ENCODE data around the gene COX4I1.

COX4I1 gene

GRCh38 chr16:85767531-85767930 is 32.0 kb upstream of the COX4I1 start:
- DNase-seq (ENCODE audit: low read depth): no peak

- DNase-seq (ENCODE audit: low read depth): no peak
Measured at GRCh38 chr16:85768199-85768598, 31.3 kb upstream of the COX4I1 start.

GRCh38 chr16:85770741-85771140 is 28.8 kb upstream of the COX4I1 start:
- no peak for DNase-seq (ENCODE audit: low read depth)

- no peak for DNase-seq (ENCODE audit: low read depth)
Measured at GRCh38 chr16:85773044-85773443, 26.5 kb upstream of the COX4I1 start.

- no peak for DNase-seq (ENCODE audit: low read depth)
Measured at GRCh38 chr16:85774136-85774535, 25.4 kb upstream of the COX4I1 start.

- DNase-seq (ENCODE audit: low read depth): no peak
Measured at GRCh38 chr16:85774811-85775210, 24.7 kb upstream of the COX4I1 start.

GRCh38 chr16:85777583-85778310 is 21.7 kb upstream of the COX4I1 start:
- no peak for DNase-seq (ENCODE audit: low read depth)

GRCh38 chr16:85778873-85779272 is 20.6 kb upstream of the COX4I1 start:
- peak; percentile 8 for DNase-seq (ENCODE audit: low read depth)

GRCh38 chr16:85780281-85780680 is 19.2 kb upstream of the COX4I1 start:
- DNase-seq (ENCODE audit: low read depth): no peak

GRCh38 chr16:85781156-85781555 is 18.3 kb upstream of the COX4I1 start:
- no peak for DNase-seq (ENCODE audit: low read depth)

GRCh38 chr16:85781695-85782370 is 17.7 kb upstream of the COX4I1 start:
- DNase-seq (ENCODE audit: low read depth): no peak

- DNase-seq (ENCODE audit: low read depth): no peak
Measured at GRCh38 chr16:85782451-85782850, 17.0 kb upstream of the COX4I1 start.

- no peak for DNase-seq (ENCODE audit: low read depth)
Measured at GRCh38 chr16:85783441-85783840, 16.1 kb upstream of the COX4I1 start.

GRCh38 chr16:85784813-85785212 is 14.7 kb upstream of the COX4I1 start:
- no peak for DNase-seq (ENCODE audit: low read depth)

- DNase-seq (ENCODE audit: low read depth): no peak
Measured at GRCh38 chr16:85785927-85786326, 13.6 kb upstream of the COX4I1 start.

- no peak for DNase-seq (ENCODE audit: low read depth)
Measured at GRCh38 chr16:85788819-85789218, 10.7 kb upstream of the COX4I1 start.

- no peak for DNase-seq (ENCODE audit: low read depth)
Measured at GRCh38 chr16:85789773-85790172, 9.7 kb upstream of the COX4I1 start.

GRCh38 chr16:85793662-85794298 is 5.7 kb upstream of the COX4I1 start:
- no peak for DNase-seq (ENCODE audit: low read depth)

GRCh38 chr16:85794696-85795095 is 4.8 kb upstream of the COX4I1 start:
- no peak for DNase-seq (ENCODE audit: low read depth)

- DNase-seq (ENCODE audit: low read depth): no peak
Measured at GRCh38 chr16:85796152-85796551, 3.3 kb upstream of the COX4I1 start.

- no peak for DNase-seq (ENCODE audit: low read depth)
Measured at GRCh38 chr16:85796599-85796998, 2.9 kb upstream of the COX4I1 start.

- no peak for DNase-seq (ENCODE audit: low read depth)
Measured at GRCh38 chr16:85798283-85798776, 1.2 kb upstream of the COX4I1 start.

GRCh38 chr16:85798901-85799496 is 496 bp upstream of the COX4I1 start:
- DNase-seq (ENCODE audit: low read depth): no peak

All from activated gamma-delta T cell treated with anti-CD3 and anti-CD28 coated beads, Interleukin-2, amount 50 U/mL, for 16 hours (primary cell).